ENCODE data around the gene SYCP2.

SYCP2 gene

DNA sequence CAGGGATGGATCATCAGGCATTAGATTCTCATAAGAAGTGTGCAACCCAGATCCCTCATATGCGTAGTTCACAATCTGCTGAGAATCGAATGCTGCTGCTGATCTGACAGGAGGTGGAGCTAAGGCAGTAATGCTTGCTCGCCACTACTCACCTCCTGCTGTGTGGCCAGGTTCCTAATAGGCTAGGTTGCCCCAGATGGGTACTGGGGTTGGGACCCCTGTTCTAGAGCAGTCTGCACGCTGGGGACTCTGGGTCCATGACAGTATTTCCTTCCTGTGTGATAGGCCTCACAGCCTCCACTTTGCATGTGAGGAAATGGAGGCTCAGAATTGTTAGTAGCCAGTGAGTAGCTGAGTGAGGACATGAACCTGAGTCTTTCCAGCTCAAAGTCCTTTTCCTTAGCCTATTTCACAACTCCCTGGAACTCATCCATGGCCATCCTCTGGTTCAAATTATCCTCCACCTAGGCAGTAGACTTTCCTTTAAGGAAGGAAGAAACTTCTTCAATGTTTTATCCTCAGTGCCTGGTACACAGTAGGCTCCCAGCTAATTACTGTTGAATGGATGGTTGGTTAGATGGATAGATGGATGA lies 117.2 kb downstream of the SYCP2 start:
- TF ChIP-seq, protein P1, sequence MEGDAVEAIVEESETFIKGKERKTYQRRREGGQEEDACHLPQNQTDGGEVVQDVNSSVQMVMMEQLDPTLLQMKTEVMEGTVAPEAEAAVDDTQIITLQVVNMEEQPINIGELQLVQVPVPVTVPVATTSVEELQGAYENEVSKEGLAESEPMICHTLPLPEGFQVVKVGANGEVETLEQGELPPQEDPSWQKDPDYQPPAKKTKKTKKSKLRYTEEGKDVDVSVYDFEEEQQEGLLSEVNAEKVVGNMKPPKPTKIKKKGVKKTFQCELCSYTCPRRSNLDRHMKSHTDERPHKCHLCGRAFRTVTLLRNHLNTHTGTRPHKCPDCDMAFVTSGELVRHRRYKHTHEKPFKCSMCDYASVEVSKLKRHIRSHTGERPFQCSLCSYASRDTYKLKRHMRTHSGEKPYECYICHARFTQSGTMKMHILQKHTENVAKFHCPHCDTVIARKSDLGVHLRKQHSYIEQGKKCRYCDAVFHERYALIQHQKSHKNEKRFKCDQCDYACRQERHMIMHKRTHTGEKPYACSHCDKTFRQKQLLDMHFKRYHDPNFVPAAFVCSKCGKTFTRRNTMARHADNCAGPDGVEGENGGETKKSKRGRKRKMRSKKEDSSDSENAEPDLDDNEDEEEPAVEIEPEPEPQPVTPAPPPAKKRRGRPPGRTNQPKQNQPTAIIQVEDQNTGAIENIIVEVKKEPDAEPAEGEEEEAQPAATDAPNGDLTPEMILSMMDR (IDR thresholded peaks at IDR 0.05; ENCODE audit: low read depth, low read length, missing control alignments), result no peak
- DNase-seq (ENCODE audit: extremely low read depth, low read depth), result no peak
- no peak overlapping the region for H3K4me3 ChIP-seq (replicated peaks; ENCODE audit: low read depth, low read length)

DNA sequence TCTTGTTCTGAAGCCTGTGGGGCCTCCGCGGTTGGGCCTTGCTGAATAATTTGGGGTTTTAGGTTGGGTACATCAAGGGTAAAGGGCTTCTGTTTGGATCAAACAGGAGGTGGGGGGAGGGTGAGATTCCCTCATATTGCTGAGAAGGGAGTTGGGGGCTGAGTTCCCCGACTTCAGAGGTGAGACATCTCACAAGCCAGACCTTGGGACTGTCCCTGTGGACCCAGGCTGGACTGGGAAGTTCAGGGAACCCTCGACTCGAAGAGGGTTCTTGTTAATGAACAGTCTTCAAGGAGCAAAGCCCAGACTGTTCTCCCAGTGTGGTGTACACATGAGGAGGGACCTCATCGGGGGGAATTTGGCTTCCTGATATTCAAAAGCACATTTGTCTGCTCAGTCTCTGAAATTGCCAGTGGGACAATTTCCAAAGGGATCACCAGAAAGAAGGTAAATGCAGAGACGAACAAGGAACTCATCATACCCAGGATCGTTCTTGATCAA lies 118.5 kb downstream of the SYCP2 start:
- H3K4me3 ChIP-seq (replicated peaks; ENCODE audit: low read depth, low read length), result no peak overlapping the region
- DNase-seq (ENCODE audit: extremely low read depth, low read depth), result no peak
- TF ChIP-seq, protein P1 (IDR thresholded peaks at IDR 0.05; ENCODE audit: low read depth, low read length, missing control alignments), result no peak

DNA sequence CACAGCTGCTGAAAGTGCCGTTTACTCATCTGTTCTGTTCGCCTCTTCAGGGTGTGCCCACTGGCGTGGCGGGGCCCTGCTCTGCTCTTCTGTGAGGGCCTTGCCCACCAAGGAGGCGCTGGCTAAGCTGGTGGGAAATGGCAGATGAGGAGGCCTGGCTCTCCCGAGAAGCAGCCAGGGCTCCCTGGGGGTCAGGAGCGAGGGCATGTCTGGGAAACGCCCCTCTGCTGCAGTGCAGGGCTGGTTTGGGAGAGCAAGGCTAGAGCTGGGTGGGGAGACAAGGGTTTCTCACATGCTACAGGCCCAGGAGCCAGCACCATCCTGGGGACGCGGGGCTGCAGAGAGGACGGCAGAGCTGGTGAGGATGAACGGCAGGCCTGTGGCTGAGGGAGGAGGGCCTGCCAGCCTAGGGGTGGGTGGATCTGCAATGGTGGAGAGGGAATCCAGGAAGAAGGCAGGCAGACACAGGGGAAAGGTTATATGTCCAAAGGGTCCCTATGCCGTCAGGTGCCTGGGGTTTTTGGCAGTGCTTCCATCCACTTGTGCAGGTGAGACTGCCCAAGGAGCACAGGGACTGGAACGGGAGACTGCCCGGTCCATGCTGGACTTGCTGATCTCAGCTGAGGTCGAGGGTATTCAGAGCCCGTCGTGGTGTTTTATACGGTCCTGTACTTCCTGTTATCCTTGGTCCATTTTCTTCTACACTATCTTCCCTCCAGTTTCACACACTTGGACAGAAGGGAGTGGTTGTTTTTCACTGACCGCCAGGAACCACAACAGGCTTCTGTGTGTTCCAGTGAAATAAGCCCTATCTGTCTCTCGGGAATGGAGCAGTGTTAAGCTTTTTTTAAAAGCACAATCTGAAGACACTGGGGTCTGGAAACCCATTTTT lies 119.2 kb downstream of the SYCP2 start:
- TF ChIP-seq, protein P1 (IDR thresholded peaks at IDR 0.05; ENCODE audit: low read depth, low read length, missing control alignments), result no peak
- H3K4me3 ChIP-seq (replicated peaks; ENCODE audit: low read depth, low read length), result no peak overlapping the region
- no peak for DNase-seq (ENCODE audit: extremely low read depth, low read depth)

Measured in HFF-Myc (cell line).